WTC11 (cell line): ENCODE data around the gene RIMKLB.

Experiments used
- NR3C1 ChIP-seq: sonication (generic); formaldehyde crosslinking; conservative IDR thresholded peaks from 2 replicates; pipeline ENCODE4 v1.8.1; 2023; ENCODE audit warnings: low read depth, mild to moderate bottlenecking, missing genetic modification reagents
- SP1 ChIP-seq: sonication (generic); formaldehyde crosslinking; conservative IDR thresholded peaks from 2 replicates; pipeline ENCODE4 v1.8.1; 2022; ENCODE audit warnings: missing genetic modification reagents
- ZNF263 ChIP-seq: sonication (generic); formaldehyde crosslinking; IDR thresholded peaks from 2 replicates; pipeline ENCODE4 v1.8.1; 2022; ENCODE audit warnings: low read depth, mild to moderate bottlenecking, moderate library complexity, missing genetic modification reagents
- ZNF317 ChIP-seq: sonication (generic); formaldehyde crosslinking; IDR thresholded peaks from 2 replicates; pipeline ENCODE4 v1.8.1; 2023; ENCODE audit warnings: low read depth, mild to moderate bottlenecking, moderate library complexity, missing genetic modification reagents, borderline replicate concordance
- TF ChIP-seq, protein P1 (sequence below): sonication (generic); formaldehyde crosslinking; IDR thresholded peaks from 2 replicates; pipeline ENCODE4 v1.8.1; 2023; ENCODE audit warnings: mild to moderate bottlenecking, missing genetic modification reagents
- TF ChIP-seq, protein P2 (sequence below): fragments of 200-600 bp; IDR thresholded peaks from 2 replicates; pipeline ENCODE4 v1.8.0; 2022; ENCODE audit warnings: antibody characterized with exemption
- TF ChIP-seq, protein P3 (sequence below): sonication (generic); formaldehyde crosslinking; IDR thresholded peaks from 2 replicates; pipeline ENCODE4 v1.8.0; 2023; ENCODE audit warnings: mild to moderate bottlenecking, missing genetic modification reagents
- TF ChIP-seq, protein P4 (sequence below): sonication (generic); formaldehyde crosslinking; IDR thresholded peaks from 2 replicates; pipeline ENCODE4 v1.8.0; 2022; ENCODE audit warnings: mild to moderate bottlenecking, missing genetic modification reagents
- TF ChIP-seq, protein P5 (sequence below): sonication (generic); formaldehyde crosslinking; IDR thresholded peaks from 2 replicates; pipeline ENCODE4 v1.8.0; 2022; ENCODE audit warnings: mild to moderate bottlenecking, missing genetic modification reagents

DNA sequence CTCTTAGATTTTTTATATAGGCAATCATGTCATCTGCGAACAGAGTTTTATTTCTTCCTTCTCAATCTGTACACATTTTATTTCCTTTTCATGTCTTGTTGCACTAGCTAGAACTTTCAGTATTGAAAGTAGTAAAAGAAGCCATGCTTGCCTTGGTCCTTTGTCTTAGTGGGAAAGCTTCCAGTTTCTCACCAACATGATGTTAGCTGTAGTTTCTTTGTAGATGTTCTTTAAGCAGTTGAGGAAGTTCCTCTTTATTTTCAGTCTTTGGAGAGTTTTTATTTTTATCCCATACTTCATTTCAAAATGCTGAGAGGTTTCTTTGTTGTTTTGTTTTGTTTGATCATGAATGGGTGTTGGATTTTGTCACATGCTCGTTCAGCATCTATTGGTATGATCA lies 12.7 kb upstream of the RIMKLB start:
- TF ChIP-seq, protein P1, sequence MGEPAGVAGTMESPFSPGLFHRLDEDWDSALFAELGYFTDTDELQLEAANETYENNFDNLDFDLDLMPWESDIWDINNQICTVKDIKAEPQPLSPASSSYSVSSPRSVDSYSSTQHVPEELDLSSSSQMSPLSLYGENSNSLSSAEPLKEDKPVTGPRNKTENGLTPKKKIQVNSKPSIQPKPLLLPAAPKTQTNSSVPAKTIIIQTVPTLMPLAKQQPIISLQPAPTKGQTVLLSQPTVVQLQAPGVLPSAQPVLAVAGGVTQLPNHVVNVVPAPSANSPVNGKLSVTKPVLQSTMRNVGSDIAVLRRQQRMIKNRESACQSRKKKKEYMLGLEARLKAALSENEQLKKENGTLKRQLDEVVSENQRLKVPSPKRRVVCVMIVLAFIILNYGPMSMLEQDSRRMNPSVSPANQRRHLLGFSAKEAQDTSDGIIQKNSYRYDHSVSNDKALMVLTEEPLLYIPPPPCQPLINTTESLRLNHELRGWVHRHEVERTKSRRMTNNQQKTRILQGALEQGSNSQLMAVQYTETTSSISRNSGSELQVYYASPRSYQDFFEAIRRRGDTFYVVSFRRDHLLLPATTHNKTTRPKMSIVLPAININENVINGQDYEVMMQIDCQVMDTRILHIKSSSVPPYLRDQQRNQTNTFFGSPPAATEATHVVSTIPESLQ (CRISPR knock-in tag): no peak
- TF ChIP-seq, protein P2, sequence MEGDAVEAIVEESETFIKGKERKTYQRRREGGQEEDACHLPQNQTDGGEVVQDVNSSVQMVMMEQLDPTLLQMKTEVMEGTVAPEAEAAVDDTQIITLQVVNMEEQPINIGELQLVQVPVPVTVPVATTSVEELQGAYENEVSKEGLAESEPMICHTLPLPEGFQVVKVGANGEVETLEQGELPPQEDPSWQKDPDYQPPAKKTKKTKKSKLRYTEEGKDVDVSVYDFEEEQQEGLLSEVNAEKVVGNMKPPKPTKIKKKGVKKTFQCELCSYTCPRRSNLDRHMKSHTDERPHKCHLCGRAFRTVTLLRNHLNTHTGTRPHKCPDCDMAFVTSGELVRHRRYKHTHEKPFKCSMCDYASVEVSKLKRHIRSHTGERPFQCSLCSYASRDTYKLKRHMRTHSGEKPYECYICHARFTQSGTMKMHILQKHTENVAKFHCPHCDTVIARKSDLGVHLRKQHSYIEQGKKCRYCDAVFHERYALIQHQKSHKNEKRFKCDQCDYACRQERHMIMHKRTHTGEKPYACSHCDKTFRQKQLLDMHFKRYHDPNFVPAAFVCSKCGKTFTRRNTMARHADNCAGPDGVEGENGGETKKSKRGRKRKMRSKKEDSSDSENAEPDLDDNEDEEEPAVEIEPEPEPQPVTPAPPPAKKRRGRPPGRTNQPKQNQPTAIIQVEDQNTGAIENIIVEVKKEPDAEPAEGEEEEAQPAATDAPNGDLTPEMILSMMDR: no peak
- TF ChIP-seq, protein P3, sequence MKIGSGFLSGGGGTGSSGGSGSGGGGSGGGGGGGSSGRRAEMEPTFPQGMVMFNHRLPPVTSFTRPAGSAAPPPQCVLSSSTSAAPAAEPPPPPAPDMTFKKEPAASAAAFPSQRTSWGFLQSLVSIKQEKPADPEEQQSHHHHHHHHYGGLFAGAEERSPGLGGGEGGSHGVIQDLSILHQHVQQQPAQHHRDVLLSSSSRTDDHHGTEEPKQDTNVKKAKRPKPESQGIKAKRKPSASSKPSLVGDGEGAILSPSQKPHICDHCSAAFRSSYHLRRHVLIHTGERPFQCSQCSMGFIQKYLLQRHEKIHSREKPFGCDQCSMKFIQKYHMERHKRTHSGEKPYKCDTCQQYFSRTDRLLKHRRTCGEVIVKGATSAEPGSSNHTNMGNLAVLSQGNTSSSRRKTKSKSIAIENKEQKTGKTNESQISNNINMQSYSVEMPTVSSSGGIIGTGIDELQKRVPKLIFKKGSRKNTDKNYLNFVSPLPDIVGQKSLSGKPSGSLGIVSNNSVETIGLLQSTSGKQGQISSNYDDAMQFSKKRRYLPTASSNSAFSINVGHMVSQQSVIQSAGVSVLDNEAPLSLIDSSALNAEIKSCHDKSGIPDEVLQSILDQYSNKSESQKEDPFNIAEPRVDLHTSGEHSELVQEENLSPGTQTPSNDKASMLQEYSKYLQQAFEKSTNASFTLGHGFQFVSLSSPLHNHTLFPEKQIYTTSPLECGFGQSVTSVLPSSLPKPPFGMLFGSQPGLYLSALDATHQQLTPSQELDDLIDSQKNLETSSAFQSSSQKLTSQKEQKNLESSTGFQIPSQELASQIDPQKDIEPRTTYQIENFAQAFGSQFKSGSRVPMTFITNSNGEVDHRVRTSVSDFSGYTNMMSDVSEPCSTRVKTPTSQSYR: no peak
- TF ChIP-seq ZNF263 (CRISPR knock-in tag) (no peak), SP1 (CRISPR knock-in tag) (no peak), ZNF317 (CRISPR knock-in tag) (no peak), NR3C1 (no peak)
- TF ChIP-seq, protein P4, sequence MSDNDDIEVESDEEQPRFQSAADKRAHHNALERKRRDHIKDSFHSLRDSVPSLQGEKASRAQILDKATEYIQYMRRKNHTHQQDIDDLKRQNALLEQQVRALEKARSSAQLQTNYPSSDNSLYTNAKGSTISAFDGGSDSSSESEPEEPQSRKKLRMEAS (CRISPR knock-in tag): no peak
- TF ChIP-seq, protein P5, sequence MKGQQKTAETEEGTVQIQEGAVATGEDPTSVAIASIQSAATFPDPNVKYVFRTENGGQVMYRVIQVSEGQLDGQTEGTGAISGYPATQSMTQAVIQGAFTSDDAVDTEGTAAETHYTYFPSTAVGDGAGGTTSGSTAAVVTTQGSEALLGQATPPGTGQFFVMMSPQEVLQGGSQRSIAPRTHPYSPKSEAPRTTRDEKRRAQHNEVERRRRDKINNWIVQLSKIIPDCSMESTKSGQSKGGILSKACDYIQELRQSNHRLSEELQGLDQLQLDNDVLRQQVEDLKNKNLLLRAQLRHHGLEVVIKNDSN: no peak
